NOMO-1 treated with dmso at 0.1 percent for 144 hours (cell line): ENCODE data around the gene MAPKAP1.

ENCODE experiments used
- DNase-seq: peaks from one replicate; lab custom pipeline; 2025; ENCODE audit not compliant: unreplicated experiment; lab: John Stamatoyannopoulos, UW

MAPKAP1 gene

DNA sequence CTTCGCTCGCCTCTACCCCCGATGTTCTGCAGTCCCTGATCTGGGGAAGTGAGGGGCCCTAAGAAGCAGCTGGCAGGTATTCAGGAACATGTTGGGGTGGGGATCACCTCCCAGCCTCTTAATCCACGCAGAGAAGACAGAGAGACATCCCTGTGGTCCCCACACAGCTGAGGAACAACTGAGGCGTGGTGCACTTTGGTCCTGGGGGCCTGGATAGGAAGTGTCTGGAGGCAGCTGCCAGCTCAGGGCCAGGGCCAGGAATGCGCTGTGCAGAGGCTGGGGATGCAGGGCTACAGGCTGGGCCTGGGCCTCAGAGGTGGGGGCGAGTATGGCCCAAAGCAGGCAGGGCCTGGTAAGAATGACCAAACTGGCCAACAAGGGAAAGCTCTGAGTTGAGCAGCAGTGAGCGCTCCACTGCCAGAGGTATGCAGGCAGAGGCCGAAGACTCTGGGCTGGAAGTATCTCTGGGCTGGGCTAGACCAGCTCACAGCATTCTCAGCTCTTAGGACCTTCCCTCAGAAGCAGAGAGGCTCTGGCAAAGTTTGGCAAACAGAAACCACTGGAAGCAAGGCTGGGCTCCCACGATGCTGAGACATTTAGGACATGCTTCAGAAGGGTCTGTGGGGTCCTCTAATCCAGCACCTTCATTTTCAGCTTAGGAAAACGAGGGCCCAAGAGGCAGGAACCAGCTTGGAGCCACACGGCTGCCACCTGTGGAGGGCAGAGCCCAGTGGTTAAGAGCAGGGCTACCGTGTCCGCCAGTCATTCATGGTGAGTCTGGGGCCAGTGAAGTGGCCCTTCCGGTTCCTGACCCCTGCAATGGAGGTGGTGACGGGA lies 271.0 kb downstream of the MAPKAP1 start:
- DNase-seq, result no peak

DNA sequence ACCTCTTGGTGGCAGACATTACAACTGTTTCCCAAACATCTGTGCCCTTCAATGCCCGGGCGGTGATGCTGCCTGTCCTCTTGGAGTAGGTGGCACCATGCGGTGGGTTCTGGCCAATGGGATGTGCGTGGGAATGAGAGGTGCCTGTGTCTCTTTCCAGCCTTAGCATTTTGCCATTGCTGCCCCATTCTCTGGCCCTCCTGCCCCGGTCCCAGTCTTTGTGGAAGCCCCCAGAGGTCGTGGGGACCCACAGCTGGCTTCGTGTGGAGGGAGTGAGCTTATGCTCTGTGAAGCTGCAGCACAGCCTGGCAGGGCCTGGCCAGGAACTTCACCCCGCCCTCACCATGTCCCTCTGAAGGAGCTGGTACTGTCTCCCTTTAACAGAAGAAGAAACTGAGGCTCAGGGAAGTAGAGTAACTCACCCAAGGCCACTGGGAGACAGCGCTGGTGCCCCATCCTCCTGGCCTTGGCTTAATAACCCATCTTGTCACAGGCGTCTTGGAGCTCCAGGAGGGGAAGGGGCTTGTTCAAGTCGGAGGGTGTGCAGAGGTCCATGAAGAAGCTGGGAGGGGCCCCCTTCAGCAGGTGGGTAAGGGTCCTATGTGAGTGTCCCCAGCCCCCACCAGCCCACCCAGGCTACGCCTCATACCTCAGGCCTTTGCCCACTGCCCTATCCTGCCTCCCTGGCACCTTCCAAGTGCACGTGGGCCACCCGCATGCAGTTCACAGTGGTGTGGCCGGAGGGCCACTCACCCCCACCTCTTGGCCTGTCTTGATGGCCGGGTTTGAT lies 271.8 kb downstream of the MAPKAP1 start:
- DNase-seq, result no peak

DNA sequence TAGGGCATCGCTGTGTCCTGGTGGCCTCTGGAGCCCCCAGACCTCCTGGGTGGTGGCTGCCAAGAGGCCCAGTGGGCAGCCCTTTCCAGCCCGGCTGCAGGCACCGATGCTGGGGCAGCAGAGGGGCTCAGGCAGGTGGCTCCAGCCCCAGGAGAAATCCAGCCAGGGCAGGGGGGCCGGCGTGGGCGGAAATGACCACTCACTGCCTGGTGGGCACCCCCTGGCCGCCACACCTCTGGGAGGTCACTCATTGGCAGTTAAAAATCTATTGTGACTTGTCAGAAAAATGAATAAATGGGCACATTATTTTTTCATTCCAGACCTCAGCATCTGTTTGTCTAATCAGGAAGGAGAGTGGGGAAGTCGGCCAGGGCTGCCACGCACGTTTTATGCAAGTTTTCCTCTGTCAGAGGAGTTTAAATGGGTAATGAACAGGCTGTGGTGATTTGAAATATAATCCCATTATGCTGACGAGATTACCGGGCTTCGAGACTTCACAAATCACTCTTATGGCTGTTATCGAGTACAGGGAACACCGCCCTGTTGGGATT lies 273.5 kb downstream of the MAPKAP1 start:
- DNase-seq, result no peak

DNA sequence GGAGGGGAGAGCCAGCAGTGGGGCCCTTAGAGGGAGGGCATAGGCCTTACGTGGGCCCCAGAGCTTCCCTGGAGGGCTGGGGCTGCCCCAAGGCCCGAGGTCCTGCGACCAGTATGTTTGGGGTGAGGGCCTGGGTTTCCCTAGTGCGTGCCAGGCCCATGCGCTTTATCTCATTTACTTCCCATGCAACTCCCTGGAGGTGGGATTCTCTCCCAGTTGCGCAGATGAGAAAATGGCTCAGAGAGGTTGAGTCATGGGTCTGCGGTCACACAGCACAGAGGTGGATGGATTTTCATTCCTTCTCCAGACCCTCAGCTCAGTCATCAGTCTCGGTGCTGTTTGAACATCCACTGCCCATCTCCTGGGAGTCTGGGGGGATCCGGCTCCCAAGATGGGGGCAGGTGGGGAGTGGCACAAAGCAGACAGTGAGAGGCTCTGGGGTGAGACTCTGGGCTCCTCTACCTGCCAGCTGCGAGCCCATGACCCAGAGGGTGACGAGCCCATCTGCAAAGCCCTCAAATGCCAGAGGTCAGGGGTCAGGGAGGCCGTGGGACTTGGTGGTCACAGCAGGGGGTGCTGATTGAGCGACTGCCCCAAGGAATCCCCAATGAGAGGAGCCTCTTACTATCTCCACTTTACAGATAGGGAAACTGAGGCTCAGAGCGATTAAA lies 274.2 kb downstream of the MAPKAP1 start:
- no peak for DNase-seq

DNA sequence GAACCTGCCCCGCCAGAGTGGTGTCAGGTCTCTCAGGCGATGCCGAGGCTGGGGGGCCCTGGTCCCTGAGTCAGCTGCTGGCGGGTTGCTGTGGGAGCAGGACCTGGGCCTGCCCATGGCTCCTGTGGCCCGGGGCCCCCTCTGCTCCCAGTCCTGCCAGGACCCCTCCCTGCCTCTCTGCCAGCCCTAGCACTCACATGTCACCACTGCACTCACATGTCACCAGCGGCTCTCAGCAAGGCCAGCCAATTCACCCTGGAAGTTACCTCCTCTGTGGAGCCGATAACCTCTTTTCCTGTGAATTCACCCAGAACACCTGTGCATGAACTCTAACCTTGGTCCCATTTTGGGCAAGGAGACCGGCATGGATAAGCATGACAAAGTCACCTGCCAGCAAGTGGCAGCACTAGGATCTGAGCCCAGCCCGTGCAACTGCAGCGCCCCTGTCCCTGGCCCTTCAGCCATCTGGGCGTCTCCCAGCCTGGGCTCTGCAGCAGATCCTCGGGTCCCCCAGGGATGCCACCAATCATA lies 275.2 kb downstream of the MAPKAP1 start:
- DNase-seq, result no peak

DNA sequence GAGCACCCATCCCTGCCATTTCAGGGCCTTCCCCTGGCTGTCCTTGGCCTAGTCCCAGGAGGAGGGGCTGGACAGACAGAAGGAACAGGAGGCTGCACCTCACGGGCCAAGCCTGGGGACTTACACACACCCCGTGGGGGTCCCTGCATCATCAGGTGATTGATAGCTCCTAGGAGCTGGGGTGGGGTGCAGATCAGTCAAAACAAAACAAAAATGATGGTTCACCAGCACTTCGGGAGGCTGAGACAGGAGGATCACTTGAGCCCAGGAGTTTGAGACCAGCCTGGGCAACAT lies 276.0 kb downstream of the MAPKAP1 start:
- DNase-seq, result no peak

DNA sequence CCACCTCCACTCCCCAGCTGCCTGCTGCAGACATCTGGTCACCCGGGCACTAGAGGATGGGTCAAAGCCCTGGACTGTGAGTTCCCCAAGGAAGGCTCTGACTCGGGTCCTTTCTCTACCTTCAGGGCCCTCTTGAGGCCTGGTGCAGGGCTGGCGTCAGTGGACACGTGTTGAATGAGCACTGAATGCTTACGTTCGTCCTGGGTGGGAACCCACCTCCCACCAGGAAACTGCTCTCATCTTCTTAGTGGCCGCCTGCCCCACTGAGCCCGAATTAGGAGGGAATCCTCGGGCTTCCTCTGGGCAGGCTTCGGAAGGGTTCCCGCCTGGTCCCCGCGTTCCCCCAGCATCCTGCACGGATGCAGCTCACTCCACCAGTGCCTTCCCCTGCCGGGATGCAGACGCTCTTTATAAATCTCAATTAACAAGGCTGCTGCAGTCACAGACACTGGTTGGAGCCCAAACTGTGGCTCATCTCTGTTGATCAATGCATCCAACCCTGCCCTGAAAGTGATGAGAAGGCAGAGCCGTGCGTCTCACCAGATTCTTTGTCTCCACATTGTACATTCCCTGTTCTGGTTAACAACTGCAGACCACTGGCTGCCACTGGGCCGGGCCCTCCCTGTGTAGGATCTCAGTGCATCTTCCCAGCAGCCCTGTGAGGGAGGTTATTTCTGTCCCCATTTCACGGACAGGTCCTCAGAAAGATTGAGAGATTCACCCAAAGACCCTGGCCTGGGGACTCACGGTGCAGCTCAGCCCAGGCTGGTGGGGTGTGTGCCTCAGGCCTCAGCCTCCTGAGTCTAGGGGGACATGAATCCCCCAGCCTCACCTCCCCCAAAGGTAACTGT lies 276.6 kb downstream of the MAPKAP1 start:
- DNase-seq, result no peak

DNA sequence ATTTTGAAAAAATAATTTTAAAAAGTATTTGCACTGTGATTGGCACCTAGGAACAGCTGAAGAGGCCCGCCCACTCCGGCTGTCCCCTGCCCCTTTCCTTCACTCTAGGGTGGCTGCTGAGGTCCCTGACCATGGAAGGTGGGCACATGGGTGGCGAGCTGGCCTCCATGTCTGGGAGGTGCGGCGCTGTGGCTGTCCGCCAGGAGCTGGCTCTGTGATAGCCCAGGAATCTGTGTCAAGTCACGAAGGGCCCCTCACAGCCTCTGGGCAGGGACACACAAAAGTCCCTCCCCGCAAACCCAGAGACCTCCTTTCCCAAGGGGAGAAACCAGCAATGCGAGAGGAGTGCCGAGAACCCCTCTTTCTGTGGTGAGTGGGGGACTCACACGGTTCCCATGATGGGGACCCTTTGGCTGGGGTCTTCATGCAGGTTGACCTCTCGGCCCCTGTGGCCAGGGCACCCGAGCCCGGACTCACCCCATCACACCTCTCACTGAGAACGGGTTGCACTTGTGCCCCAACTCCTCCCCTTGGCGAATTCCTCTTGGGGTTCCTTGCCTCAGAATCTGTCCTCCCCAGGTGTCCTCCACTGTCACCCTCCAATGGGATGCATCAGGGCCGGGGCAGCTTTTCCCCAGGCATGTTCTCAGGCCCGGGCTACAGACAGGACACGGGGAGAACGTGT lies 277.4 kb downstream of the MAPKAP1 start:
- no peak for DNase-seq

DNA sequence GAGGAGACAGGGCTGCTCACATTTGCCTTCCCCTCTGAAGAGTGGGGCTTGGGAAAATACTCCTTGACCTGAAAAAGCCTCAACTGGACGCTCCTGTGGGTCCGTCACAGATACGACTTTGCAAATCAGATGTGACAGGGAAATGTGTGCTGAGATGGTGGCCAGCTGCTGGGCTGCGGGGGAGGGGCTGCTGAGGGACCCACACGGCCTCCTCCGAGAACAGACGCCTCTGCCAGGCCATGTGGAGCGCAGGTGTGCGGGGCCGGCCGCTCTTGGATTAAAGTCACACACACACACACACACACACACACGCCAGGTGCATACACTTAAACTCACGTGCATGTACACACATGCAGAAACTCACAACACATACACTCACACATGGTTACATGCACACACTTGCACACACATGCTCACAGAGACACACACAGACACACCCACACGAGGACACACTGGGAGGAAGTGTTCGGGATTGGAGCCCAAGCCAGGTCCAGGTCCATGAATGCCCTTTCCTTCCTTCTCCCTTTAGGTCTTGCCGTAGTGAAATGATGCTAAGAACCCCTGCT lies 278.0 kb downstream of the MAPKAP1 start:
- no peak for DNase-seq

DNA sequence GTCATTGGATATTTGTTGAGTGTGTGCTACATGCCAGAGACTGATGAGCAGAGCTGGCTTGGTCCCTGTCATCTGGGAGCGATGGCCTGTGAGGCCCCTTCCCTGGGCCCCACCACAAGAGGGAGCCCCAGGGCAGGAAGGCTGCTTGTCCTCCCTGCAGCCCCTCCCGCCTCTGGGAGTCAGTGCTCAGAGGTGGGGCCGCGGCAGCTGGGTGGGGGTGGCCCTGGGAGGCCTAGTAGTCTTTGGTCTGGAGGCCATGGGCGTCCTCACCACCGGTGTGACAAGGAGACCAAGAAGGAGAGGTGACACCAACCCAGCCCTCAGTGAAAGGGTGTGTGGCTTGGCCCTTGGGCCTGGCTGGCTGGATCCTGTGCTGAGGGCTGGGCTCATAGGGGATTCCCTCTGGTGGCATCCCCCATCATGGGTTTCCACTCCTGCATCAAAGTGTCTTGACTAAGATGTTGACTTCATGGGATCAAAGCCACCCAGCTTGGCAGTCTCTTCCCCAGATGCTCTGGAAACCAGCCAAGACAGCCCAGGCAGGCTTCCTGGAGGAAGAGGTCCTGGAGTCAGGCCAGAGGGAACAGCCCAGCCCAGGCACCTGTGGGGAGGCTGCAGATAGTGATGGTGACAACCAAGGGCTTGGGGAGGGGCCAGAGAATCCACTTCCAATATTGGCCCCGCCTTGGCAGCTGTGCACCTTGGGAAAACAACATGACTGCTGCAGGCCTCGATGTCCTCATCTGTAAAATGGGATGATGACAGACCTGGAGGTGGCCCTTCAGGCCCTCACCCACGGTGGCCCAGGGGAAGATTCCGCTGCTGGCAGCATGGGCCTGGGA lies 278.7 kb downstream of the MAPKAP1 start:
- DNase-seq, result no peak

DNA sequence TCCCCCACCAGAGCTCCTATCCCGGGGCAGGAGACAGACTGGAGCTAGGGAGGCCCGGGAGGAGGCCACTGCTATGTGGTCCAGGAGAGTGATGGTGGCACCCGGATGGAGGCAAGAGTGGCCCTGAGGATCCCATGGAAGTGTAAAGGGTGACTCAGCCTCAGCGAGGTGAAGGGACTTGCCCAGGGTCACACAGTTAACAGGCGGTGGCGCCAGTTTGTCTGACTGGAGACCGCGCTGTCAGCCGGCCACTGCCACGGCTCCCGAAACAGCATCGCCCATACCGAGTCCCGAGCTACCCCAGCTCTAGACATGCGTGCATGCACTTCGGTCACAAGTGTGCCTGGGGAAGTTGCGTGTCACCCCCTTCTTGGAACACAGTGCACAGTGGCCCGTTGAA lies 279.5 kb downstream of the MAPKAP1 start:
- DNase-seq, result no peak

DNA sequence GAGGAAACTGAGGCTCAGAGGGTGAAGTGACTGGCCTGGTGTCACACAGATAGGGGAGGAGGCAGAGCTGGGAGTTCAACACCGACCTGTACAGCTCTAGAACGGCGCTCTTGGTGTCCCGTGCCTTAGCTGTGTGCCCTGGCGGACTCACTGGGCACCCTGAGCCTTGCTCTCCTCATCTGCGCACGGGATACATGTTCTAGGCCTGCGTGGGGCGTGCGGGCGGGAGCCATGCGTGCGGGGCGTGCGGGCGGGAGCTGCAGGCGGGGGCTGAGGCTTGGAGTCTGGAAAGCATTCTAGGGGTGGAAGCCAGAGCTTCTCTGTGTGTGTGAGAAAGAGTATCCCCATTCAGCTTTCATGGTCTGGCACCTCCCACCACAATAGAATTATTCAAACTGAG lies 280.1 kb downstream of the MAPKAP1 start:
- no peak for DNase-seq

DNA sequence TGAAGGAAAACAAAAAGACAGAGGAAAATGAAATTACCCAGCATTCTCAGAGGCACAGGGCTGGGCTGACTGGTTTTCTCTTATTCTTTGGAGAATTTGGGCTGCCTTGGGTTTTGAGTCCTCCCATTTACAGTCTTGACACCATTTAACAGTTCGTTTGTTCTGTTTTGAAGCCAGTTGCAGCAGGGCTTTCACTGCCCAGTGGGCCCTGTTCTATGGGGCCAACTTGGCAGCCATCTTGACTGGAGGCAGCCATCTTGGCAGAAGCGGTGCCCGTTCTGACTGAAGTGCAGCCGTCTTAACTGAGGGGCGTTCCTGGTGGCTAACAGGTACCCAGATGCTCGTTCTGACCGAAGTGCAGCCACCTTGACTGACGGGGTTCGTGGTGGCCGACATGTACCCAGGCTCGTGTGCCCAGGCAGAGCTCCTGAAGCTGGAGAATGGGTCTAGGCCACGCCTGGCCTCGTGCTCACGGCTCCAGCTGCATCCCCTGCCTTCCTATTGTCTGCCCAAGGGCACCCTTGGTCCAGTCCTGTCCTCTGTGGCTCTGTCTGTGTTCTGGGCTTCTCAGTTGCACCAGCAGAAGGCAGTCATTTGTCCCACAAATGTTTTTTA lies 281.0 kb downstream of the MAPKAP1 start:
- no peak for DNase-seq

DNA sequence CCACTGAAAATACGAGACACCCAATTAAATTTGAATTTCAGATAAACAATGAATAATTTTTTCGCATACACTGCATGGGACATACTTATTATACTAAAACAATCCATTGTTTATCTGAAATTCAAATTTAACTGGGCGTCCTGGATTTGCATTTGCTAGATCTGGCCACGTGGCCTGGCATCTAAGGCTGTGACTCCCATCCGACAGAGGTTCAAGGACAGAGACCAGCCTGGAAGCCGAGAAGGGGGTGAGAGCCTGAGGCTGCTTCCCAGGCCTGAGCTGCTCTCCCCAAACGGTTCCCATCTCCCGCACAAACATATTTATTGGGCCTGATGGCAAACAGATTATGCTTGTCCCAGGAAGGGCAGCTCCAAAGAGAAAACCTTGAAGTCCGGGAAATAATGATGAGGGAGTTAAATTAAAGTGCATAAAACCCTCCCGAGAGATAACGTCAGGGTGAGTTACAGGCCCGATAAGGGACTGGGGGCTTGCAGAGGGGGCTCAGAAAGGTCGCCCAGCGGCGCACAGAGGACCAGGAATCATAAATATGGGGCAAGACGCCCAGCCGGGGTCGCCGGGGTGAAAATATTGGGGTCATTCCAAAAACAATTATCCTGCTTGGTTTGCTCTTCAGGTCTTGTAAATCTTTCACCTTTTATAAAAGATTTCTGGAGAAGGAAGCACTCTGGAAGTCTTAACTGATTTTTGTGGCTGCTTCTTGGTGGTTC lies 281.7 kb downstream of the MAPKAP1 start:
- no peak for DNase-seq

DNA sequence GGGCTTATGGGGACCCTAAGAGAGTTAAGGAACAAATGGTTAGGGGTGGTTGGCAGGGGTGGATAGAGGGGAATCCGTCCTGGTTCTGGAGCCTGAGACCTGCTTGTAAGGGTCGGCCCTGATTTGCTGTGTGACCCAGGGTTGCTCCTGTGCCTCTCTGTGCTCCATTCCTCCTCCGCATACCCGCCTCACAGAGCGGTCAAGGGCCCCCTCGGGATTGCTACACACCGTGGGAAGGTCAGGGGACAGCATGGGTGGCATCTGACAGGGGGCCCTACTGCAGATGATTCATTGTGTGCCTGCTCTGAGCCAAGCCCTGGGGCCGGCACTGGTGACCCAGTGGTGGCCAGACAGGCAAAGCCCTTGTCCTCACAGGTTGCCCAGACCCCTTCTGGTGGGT lies 283.0 kb downstream of the MAPKAP1 start:
- no peak for DNase-seq

DNA sequence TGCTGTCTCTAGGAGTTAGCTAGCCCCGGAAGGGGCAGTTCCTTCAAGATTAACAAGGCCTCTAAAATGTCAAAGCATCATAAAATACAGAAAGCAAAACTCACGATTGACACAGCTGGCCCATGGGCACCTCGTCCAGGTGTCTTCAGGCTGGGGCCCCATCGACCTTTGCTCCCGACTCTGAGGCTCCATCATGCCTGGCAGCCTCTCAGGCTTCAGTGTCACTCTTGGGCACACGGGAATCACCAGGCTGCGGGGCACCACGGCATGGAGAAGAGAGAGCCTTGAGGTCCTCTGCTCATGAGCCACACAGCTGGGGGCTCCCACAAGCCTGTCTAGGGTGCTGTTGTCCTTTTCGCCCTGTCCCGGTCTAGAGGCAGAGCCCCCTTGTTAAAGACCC lies 284.2 kb downstream of the MAPKAP1 start:
- DNase-seq, result no peak

DNA sequence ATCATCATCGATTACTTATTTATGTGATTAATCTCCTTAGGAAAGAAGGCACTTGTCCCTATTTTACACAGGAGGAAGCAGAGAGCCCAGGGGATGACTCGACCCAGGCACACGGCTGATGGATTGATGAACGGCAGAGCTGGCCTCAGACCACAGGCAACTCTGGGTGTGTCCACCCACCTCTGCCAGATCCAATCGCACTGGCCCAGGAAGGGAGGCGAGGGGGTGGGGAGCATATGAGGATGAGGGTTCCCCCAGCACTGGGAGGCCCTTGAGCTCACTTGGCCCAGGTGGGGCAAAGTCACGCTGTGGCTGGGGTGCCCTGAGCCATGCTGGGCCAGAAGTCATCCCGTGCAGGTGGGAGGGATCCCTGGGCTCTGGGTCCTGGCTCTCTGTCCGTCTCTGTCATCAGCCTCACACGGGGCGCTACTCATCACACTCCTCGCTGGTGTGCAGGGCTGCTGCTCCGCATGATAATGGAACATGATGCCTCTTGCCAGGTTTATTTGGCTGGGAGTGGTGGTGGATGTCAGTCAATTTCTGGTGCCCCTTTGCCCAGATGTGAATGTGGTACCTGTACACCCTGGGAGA lies 285.3 kb downstream of the MAPKAP1 start:
- no peak for DNase-seq
